ENCODE data around the gene HBG2.
"Not testable (repeated sequence)": the region's sequence is repeated elsewhere in the genome, so short reads cannot be mapped to it uniquely, and the experiment has no call there.

Gene HBG2

DNA sequence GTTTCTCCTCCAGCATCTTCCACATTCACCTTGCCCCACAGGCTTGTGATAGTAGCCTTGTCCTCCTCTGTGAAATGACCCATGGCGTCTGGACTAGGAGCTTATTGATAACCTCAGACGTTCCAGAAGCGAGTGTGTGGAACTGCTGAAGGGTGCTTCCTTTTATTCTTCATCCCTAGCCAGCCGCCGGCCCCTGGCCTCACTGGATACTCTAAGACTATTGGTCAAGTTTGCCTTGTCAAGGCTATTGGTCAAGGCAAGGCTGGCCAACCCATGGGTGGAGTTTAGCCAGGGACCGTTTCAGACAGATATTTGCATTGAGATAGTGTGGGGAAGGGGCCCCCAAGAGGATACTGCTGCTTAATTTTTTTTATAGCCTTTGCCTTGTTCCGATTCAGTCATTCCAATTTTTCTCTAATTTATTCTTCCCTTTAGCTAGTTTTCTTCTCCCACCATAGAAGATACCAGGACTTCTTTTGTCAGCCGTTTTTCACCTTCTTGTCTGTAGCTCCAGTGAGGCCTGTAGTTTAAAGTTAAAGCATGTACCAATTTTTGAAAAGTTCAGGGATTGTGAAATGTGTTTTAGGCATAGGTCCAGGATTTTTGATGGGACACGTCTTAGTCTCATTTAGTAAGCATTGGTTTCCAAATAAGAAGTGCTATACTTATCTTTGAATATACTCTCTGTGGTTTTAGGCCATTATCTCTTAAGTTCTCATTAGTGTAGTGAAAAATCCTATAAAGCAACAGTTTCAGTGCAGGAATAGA lies at the start of gene HBG2:
Gene HBG2 (minus strand): TSS at position 136 of the 768 bp plus-strand sequence. CDS start 53 bp downstream, at position 83.
- DNase-seq (ENCODE audit: low read depth) = not testable (repeated sequence)

GRCh38 chr11:5304046-5304445 lies 49.5 kb upstream of the HBG2 start:
- no peak for DNase-seq (ENCODE audit: low read depth)

DNA sequence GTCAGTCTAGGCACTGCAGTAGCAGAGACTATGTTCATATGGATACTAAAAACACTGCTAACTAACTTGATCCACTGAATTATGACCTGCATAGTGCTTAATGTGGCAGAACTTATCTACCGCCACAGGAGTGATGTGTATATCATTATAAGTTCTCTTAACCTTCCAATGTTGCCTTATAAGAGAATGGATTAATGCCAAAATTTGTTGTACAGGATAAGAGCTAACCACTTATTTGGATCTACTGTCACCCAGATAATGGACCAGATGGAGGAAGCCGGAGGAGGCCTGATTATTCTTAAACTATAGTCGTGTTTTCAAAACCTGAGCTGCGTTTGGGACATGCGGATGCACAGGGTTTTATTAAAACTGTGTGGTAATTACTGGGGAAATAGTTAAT lies 49.0 kb upstream of the HBG2 start:
- no peak for DNase-seq (ENCODE audit: low read depth)

GRCh38 chr11:5301846-5302245 lies 47.3 kb upstream of the HBG2 start, which contains the start of gene OR51B4:
OR51B4 (minus strand) TSS chr11:5301946; CDS start chr11:5301946, 0 bp downstream.
- no peak for DNase-seq (ENCODE audit: low read depth)

- no peak for DNase-seq (ENCODE audit: low read depth)
These were observed 45.7 kb upstream of the HBG2 start for GRCh38 chr11:5300251-5300650.

GRCh38 chr11:5298451-5298850 lies 43.9 kb upstream of the HBG2 start:
- no peak for DNase-seq (ENCODE audit: low read depth)

GRCh38 chr11:5297721-5298323 lies 43.2 kb upstream of the HBG2 start:
- DNase-seq (ENCODE audit: low read depth) = no peak

DNA sequence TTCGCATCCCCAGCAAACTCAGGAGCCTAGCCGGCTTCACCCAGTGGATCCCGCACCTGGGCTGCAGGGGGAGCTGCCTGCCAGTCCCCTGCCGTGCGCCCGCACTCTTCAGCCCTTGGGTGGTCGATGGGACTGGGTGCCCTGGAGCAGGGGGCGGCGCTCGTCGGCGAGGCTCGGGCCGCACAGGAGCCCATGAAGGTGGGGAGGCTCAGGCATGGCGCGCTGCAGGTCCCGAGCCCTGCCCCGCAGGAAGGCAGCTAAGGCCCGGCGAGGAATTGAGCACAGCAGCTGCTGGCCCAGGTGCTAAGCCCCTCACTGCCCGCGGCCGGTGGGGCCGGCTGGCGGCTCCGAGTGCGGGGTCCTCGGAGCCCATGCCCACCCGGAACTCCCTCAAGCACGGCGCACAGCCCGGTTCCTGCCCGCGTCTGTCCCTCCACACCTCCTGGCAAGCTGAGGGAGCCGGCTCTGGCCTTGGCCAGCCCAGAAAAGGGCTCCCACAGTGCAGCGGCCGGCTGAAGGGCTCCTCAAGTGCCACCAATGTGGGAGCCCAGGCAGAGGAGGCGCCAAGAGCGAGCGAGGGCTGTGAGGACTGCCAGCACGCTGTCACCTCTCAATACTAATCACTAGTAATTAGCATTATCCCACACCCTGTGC lies 39.9 kb upstream of the HBG2 start:
- not testable (repeated sequence) for DNase-seq (ENCODE audit: low read depth)

- no peak for DNase-seq (ENCODE audit: low read depth)
These were observed 38.4 kb upstream of the HBG2 start for GRCh38 chr11:5293028-5293427.

GRCh38 chr11:5291207-5291838 lies 36.7 kb upstream of the HBG2 start:
- no peak for DNase-seq (ENCODE audit: low read depth)

DNA sequence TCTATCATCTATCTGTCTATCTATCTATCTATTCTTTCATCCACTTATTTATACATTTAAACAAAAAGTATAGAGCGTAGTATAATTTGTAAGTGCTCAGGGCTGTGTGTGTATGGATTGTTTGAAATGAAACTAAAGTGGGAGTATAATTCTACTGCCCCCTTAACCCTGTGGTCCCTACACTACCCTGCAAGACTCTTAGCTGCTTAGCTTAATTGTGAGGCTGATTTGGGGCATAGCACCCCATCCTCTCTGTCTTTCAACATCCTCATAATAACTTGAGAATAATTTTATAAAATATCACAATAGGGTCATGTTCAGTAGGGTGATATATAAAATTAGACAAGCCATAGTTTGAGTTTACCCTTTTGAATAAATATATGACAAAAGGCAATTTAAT lies 35.5 kb upstream of the HBG2 start:
- no peak for DNase-seq (ENCODE audit: low read depth)

GRCh38 chr11:5289696-5290095 lies 35.1 kb upstream of the HBG2 start:
- no peak for DNase-seq (ENCODE audit: low read depth)

DNA sequence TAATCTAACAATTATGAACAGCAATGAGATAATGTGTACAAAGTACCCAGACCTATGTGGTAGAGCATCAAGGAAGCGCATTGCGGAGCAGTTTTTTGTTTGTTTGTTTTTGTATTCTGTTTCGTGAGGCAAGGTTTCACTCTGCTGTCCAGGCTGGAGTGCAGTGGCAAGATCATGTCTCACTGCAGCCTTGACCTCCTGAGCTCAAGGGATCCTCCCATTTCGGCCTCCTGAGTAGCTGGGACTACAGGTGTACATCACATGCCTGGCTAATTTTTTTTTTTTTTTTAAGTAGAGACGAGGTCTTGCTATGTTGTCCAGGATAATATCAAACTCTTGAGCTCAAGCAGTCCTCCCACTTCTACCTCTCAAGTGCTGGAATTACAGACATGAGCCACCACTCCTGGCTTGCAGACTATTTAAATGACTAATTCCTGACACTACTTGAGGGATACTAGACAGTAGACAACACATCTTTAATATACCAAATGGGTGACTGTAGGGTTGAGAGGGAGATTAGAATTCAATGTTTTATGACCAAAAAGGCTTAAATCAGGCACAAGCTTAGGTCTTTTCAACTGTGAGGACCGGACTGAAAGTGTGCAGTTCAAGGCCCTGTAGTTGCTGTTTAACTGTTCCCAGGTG lies 34.4 kb upstream of the HBG2 start:
- no peak for DNase-seq (ENCODE audit: low read depth)

DNA sequence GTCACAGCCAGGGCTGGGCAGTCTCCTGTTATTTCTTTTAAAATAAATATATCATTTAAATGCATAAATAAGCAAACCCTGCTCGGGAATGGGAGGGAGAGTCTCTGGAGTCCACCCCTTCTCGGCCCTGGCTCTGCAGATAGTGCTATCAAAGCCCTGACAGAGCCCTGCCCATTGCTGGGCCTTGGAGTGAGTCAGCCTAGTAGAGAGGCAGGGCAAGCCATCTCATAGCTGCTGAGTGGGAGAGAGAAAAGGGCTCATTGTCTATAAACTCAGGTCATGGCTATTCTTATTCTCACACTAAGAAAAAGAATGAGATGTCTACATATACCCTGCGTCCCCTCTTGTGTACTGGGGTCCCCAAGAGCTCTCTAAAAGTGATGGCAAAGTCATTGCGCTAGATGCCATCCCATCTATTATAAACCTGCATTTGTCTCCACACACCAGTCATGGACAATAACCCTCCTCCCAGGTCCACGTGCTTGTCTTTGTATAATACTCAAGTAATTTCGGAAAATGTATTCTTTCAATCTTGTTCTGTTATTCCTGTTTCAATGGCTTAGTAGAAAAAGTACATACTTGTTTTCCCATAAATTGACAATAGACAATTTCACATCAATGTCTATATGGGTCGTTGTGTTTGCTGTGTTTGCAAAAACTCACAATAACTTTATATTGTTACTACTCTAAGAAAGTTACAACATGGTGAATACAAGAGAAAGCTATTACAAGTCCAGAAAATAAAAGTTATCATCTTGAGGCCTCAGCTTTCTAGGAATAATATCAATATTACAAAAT lies 33.7 kb upstream of the HBG2 start:
- DNase-seq (ENCODE audit: low read depth) = no peak

DNA sequence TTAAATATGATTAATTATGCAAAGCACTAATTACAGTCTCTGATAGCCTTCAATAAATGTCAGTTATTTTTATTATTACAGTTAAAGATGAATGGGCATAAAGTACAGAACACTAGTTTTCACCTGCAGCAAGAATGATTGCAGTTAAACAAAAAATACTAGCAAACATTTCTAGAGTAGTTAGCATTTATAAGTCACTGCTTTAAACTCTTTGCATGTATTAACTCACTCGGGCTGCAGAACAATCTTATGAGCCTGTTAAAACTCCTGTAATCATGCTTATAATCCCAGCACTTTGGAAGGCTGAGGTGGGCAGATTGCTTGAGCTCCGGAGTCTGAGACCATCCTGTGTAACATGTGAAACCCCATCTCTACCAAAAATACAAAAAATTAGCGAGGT lies 32.3 kb upstream of the HBG2 start:
- DNase-seq (ENCODE audit: low read depth) = no peak

GRCh38 chr11:5286351-5286750 lies 31.8 kb upstream of the HBG2 start:
- DNase-seq (ENCODE audit: low read depth) = no peak

GRCh38 chr11:5285703-5286340 lies 31.2 kb upstream of the HBG2 start:
- no peak for DNase-seq (ENCODE audit: low read depth)

DNA sequence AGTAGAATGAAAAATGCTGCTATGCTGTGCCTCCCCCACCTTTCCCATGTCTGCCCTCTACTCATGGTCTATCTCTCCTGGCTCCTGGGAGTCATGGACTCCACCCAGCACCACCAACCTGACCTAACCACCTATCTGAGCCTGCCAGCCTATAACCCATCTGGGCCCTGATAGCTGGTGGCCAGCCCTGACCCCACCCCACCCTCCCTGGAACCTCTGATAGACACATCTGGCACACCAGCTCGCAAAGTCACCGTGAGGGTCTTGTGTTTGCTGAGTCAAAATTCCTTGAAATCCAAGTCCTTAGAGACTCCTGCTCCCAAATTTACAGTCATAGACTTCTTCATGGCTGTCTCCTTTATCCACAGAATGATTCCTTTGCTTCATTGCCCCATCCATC lies 30.1 kb upstream of the HBG2 start:
- DNase-seq (ENCODE audit: low read depth) = no peak

DNA sequence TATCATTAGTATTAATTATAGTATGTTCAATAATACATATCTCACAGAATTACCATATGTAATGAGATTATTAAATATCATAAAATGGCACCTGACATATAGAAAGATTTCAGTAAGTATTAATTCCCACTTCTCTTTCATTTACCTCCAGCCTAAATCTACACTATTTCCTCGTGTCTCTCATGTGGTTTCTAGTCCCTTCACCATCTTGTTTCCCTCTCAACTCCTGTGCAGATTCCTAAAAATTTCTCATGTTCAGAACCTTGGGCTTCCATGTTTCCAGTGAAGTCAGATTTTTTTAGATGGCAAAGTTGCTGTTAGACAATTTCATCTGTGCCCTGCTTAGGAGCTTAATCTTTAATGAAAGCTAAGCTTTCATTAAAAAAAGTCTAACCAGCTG lies 29.3 kb upstream of the HBG2 start:
- no peak for DNase-seq (ENCODE audit: low read depth)

- no peak for DNase-seq (ENCODE audit: low read depth)
These were observed 28.5 kb upstream of the HBG2 start for GRCh38 chr11:5283086-5283485.

DNA sequence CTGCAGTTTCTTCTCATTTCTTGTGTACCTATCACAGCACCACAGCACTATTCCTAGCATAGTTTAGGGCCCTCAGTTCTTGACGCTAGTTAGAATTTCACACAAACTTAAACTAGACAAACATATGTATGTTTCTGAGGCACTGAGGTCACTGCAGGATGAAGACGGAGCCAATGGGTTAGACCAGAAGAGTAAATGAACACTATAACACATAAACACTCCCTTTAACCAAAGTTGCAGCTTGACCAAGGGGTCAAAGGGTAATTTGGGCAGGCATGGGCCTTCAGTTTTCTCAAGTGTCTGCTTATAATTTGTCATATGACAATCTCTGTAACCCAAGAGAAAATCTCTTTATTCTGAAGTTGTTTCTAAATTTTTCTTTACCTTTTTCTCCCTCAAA lies 28.0 kb upstream of the HBG2 start:
- DNase-seq (ENCODE audit: low read depth) = no peak

All from GM04503 (cell line).